NCI-H526 treated with DMSO at 0.1 percent for 48 hours (cell line): Measurements from ENCODE around the gene ADNP2.

Experiments
- DNase-seq: peaks from one replicate; lab custom pipeline; 2025; lab: John Stamatoyannopoulos, UW

ADNP2 gene

GRCh38 chr18:80188643-80189530, 79.8 kb downstream of the ADNP2 start:
- no peak for DNase-seq

DNA sequence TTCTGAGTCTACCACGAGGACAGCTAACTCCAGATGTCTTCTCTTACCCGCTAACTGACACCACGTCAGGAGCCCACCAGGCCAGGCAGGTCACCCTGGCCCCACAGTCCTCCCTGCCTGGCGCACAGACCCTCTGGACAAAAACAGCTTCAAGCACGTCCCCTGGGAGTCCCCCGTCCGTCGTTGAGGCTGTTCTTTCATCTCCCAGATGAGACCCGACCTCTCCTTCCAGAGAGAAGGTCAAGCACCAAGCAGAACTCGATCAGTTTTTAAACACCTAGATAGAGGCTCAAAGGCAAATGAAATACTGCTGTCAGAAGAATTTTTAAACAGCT, 80.4 kb downstream of the ADNP2 start:
- no peak for DNase-seq
